ENCODE measurements around the gene TGM4.
"Not testable (repeated sequence)": the region's sequence is repeated elsewhere in the genome, so short reads cannot be mapped to it uniquely, and the experiment has no call there.

TGM4 gene

GRCh38 chr3:44918087-44918486, 43.7 kb downstream of the TGM4 start:
- no peak for DNase-seq

- no peak for DNase-seq
These were observed 44.2 kb downstream of the TGM4 start for GRCh38 chr3:44918581-44918980.

- DNase-seq: no peak
These were observed 45.7 kb downstream of the TGM4 start for GRCh38 chr3:44920081-44920480.

- DNase-seq: peak; percentile 53
These were observed 49.4 kb downstream of the TGM4 start for GRCh38 chr3:44923632-44924456.

GRCh38 chr3:44924457-44925084, 50.2 kb downstream of the TGM4 start:
- no peak for DNase-seq

- no peak for DNase-seq
These were observed 51.8 kb downstream of the TGM4 start for GRCh38 chr3:44926172-44926571.

GRCh38 chr3:44926921-44927320, 52.5 kb downstream of the TGM4 start:
- peak; percentile 94 for DNase-seq

- peak; percentile 45 for DNase-seq
These were observed 53.0 kb downstream of the TGM4 start for GRCh38 chr3:44927371-44927770.

GRCh38 chr3:44929782-44930181, 55.4 kb downstream of the TGM4 start:
- no peak for DNase-seq

GRCh38 chr3:44930911-44931310, 56.5 kb downstream of the TGM4 start:
- DNase-seq: no peak

- DNase-seq: no peak
These were observed 57.4 kb downstream of the TGM4 start for GRCh38 chr3:44931791-44932190.

GRCh38 chr3:44932271-44932670, 57.9 kb downstream of the TGM4 start:
- DNase-seq: no peak

GRCh38 chr3:44932986-44933944, 58.9 kb downstream of the TGM4 start:
- DNase-seq: no peak

- no peak for DNase-seq
These were observed 65.2 kb downstream of the TGM4 start for GRCh38 chr3:44939581-44940036.

GRCh38 chr3:44942202-44942921, 68.0 kb downstream of the TGM4 start:
- DNase-seq: no peak

GRCh38 chr3:44948239-44948638, 73.8 kb downstream of the TGM4 start:
- DNase-seq: no peak

- not testable (repeated sequence) for DNase-seq
These were observed 75.4 kb downstream of the TGM4 start for GRCh38 chr3:44949770-44950169.

- no peak for DNase-seq
These were observed 75.9 kb downstream of the TGM4 start for GRCh38 chr3:44950275-44950734.

GRCh38 chr3:44952689-44953088, 78.3 kb downstream of the TGM4 start:
- DNase-seq: no peak

- no peak for DNase-seq
These were observed 79.9 kb downstream of the TGM4 start for GRCh38 chr3:44954304-44954703.

GRCh38 chr3:44954962-44955361, 80.6 kb downstream of the TGM4 start:
- DNase-seq: peak; percentile 64

GRCh38 chr3:44955917-44956316, 81.5 kb downstream of the TGM4 start:
- no peak for DNase-seq

Measured in hematopoietic multipotent progenitor cell treated with erythropoietin and hydrocortisone succinate and interleukin-3 and kit ligand, for 4 days (in vitro differentiated cells).